PC-3 (cell line): ENCODE results near the gene NLN. TPM values are rescaled to one million over a fixed set of nuclear protein-coding genes. Genes with fewer than 3 reads are reported as not detected.
"Not testable (repeated sequence)": the region's sequence is repeated elsewhere in the genome, so short reads cannot be mapped to it uniquely, and the experiment has no call there.

ENCODE experiments used
- ATAC-seq: fragments of 200-7000 bp; cut with Tn5 transposase; 2 replicates; pipeline ENCODE4 v1.9.1; 2020; ENCODE audit warnings: mild to moderate bottlenecking, moderate library complexity
- BruUV-seq: library from RNA; stranded (reverse); fragments of 400-500 nt; replicated peaks from 2 replicates; lab custom pipeline; 2021; lab: Mats Ljungman, UMichigan
- CTCF ChIA-PET: fragments of 300-600 bp; sonication (Branson Sonifier 250); formaldehyde crosslinking; loops from one replicate; lab custom pipeline; 2022; ENCODE audit warnings: antibody characterized with exemption; lab: Charles Lee
- POLR2A ChIA-PET: fragments of 300-600 bp; sonication (Branson Sonifier 250); formaldehyde crosslinking; loops from one replicate; lab custom pipeline; 2022; ENCODE audit warnings: antibody characterized with exemption; ENCODE audit not compliant: unreplicated experiment; lab: Charles Lee
- DNase-seq: peaks from one replicate; pipeline ENCODE4 v3.0.0-alpha.2; 2015
- H2AFZ ChIP-seq: fragments of 300-600 bp; sonication (generic); 2 replicates; pipeline ENCODE4 v1.6.0; 2016; ENCODE audit warnings: antibody characterized with exemption, low read length
- H3F3A ChIP-seq: fragments of 300-600 bp; sonication (generic); one replicate; pipeline ENCODE4 v1.6.0; 2017; ENCODE audit warnings: antibody characterized with exemption, low read length, control low read depth, mild to moderate bottlenecking; ENCODE audit not compliant: unreplicated experiment
- H3K27ac ChIP-seq: fragments of 300-600 bp; sonication (generic); 2 replicates; pipeline ENCODE4 v1.5.1; 2016; ENCODE audit warnings: mild to moderate bottlenecking, low read length
- H3K27me3 ChIP-seq: fragments of 300-600 bp; sonication (generic); 2 replicates; pipeline ENCODE4 v1.6.1; 2016; ENCODE audit warnings: low read length, mixed read lengths
- H3K36me3 ChIP-seq: fragments of 300-600 bp; sonication (generic); 2 replicates; pipeline ENCODE4 v1.6.1; 2016; ENCODE audit warnings: low read depth, mixed run types, low read length, mixed read lengths
- H3K4me1 ChIP-seq: fragments of 300-600 bp; sonication (generic); 2 replicates; pipeline ENCODE4 v1.5.1; 2016; ENCODE audit warnings: low read length; ENCODE audit not compliant: insufficient read depth
- H3K4me2 ChIP-seq: fragments of 300-600 bp; sonication (generic); 2 replicates; pipeline ENCODE4 v1.6.0; 2016; ENCODE audit warnings: low read length
- H3K4me3 ChIP-seq: fragments of 300-600 bp; sonication (generic); 2 replicates; pipeline ENCODE4 v1.5.1; 2016; ENCODE audit warnings: mild to moderate bottlenecking, low read length, mixed read lengths
- H3K79me2 ChIP-seq: fragments of 300-600 bp; sonication (generic); 2 replicates; pipeline ENCODE4 v1.6.1; 2017; ENCODE audit warnings: low read length, mixed read lengths
- H3K9ac ChIP-seq: fragments of 300-600 bp; sonication (generic); 2 replicates; pipeline ENCODE4 v1.6.0; 2016; ENCODE audit warnings: mild to moderate bottlenecking, low read length
- H3K9me2 ChIP-seq: fragments of 300-600 bp; sonication (generic); replicated peaks from 2 replicates; pipeline ENCODE4 v1.6.1; 2016; ENCODE audit warnings: mixed run types, low read length, mixed read lengths
- H3K9me3 ChIP-seq: fragments of 300-600 bp; sonication (generic); 2 replicates; pipeline ENCODE4 v1.6.1; 2016; ENCODE audit warnings: low read length, mixed read lengths
- H4K20me1 ChIP-seq: fragments of 300-600 bp; sonication (generic); 2 replicates; pipeline ENCODE4 v1.6.1; 2016; ENCODE audit warnings: low read length, mixed read lengths
- CTCF ChIP-seq: fragments of 300-600 bp; sonication (generic); conservative IDR thresholded peaks from 2 replicates; pipeline ENCODE4 v1.5.1; 2017; ENCODE audit warnings: antibody characterized with exemption, low read depth, mild to moderate bottlenecking, low read length
- EZH2 ChIP-seq: fragments of 300-600 bp; sonication (generic); IDR thresholded peaks from one replicate; pipeline ENCODE4 v1.6.1; 2017; ENCODE audit warnings: antibody characterized with exemption, mild to moderate bottlenecking, low read length; ENCODE audit not compliant: unreplicated experiment
- EZH2phosphoT487 ChIP-seq: fragments of 300-600 bp; sonication (generic); IDR thresholded peaks from 2 replicates; pipeline ENCODE4 v1.6.1; 2018; ENCODE audit warnings: mild to moderate bottlenecking, antibody characterized with exemption, low read length, borderline replicate concordance
- intact Hi-C: fragments of 100-400 bp; cut with micrococcal nuclease; formaldehyde crosslinking; loops from 2 replicates; pipeline ENCODE4 v1.9.0; 2023
- total RNA-seq: library from RNA; depleted of rRNA; stranded (reverse); fragments of >200 nt; gene quantifications from 2 replicates; pipeline ENCODE4 v1.2.3, GENCODE V29; 2014

The NLN gene
- total RNA-seq, 1 experiment from 2014 or later = 13.6 TPM

GRCh38 chr5:65778126-65778525, 56.1 kb downstream of the NLN start:
- H3K36me3 ChIP-seq = no peaks in the 10 kb centered on the region
- no peak for ATAC-seq
- intact Hi-C loops = no loop called here
- no peaks in the 10 kb centered on the region for H3K79me2 ChIP-seq
- no peaks in the 10 kb centered on the region for H3K4me1 ChIP-seq
- DNase-seq = no peak
- H3K27ac ChIP-seq = no peak overlapping the region
- CTCF ChIA-PET = no interaction called here
- no peaks in the 10 kb centered on the region for H3K9me3 ChIP-seq
- H3K4me2 ChIP-seq = no peak overlapping the region
- no peaks in the 10 kb centered on the region for H3K27me3 ChIP-seq
- no peak overlapping the region for H2AFZ ChIP-seq
- no peak for TF ChIP-seq EZH2phosphoT487
- no peak for TF ChIP-seq EZH2
- TF ChIP-seq CTCF = no peak
- no peak overlapping the region for H3K4me3 ChIP-seq
- no peaks in the 10 kb centered on the region for H3F3A ChIP-seq
- H4K20me1 ChIP-seq = no peaks in the 10 kb centered on the region
- no TSS peak for BruUV-seq
- no peak overlapping the region for H3K9ac ChIP-seq
- POLR2A ChIA-PET = no interaction called here
- no peaks in the 10 kb centered on the region for H3K9me2 ChIP-seq

DNA sequence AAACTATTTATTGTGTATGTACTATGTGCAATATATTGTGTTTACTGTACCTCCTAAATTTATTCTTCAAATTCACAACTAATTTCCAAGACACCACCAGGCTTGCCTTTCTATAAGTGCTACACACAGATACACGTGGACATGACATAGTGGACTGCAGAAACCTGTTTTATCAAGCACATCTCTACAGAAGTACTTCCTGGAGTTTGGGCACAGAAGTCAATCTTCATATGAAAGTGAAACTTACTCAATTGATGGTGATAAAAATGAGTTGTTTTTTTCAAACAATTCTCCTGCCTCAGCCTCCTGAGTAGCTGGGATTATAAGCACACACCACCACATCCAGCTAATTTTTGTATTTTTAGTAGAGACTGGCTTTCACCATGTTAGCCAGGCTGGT, 57.6 kb downstream of the NLN start:
- TF ChIP-seq CTCF = no peak
- no peak for TF ChIP-seq EZH2phosphoT487
- no peak for TF ChIP-seq EZH2
- Histone ChIP-seq H3F3A (no peaks in the 10 kb centered on the region), H3K27me3 (no peaks in the 10 kb centered on the region), H3K9me3 (no peaks in the 10 kb centered on the region), H3K9ac (no peak overlapping the region), H4K20me1 (no peaks in the 10 kb centered on the region), H3K4me1 (no peaks in the 10 kb centered on the region), H3K4me3 (no peak overlapping the region), H3K4me2 (no peak overlapping the region), H3K79me2 (no peaks in the 10 kb centered on the region), H3K9me2 (no peaks in the 10 kb centered on the region), H2AFZ (no peak overlapping the region), H3K27ac (no peak overlapping the region), H3K36me3 (no peaks in the 10 kb centered on the region)
- intact Hi-C loops = no loop called here
- DNase-seq (no peak), ATAC-seq (no peak)
- no TSS peak for BruUV-seq
- ChIA-PET POLR2A (no interaction called here), CTCF (no interaction called here)

DNA sequence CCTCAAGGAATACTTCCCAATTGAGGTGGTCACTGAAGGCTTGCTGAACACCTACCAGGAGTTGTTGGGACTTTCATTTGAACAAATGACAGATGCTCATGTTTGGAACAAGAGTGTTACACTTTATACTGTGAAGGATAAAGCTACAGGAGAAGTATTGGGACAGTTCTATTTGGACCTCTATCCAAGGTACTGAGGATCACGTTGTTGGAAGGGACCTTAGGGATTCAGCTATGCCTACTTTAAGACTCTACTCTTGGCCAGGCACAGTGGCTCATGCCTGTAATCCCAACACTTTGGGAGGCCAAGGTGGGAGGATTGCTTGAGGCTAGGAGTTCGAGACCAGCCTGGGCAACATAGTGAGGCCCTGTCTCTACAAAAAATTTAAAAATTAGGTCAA, 66.3 kb downstream of the NLN start:
- H2AFZ ChIP-seq, intact Hi-C loops, H3K36me3 ChIP-seq, DNase-seq, ATAC-seq, H4K20me1 ChIP-seq, H3K4me1 ChIP-seq, H3F3A ChIP-seq, POLR2A ChIA-PET, H3K9me3 ChIP-seq, H3K27ac ChIP-seq, H3K4me2 ChIP-seq, CTCF ChIA-PET, H3K4me3 ChIP-seq, BruUV-seq, H3K79me2 ChIP-seq, H3K9ac ChIP-seq, H3K27me3 ChIP-seq, H3K9me2 ChIP-seq: not testable (repeated sequence)
